ELF-1 (cell line): ENCODE data around the gene THRA.

ENCODE experiments used
- DNase-seq: peaks from one replicate; pipeline ENCODE4 v3.0.0-alpha.2; 2016; ENCODE audit warnings: low read depth, low spot score

Gene THRA

GRCh38 chr17:40064971-40065768 is 2.4 kb downstream of the THRA start:
- no peak for DNase-seq

GRCh38 chr17:40065769-40066510 is 3.2 kb downstream of the THRA start:
- DNase-seq = no peak

GRCh38 chr17:40067710-40068109 is 4.9 kb downstream of the THRA start:
- DNase-seq = no peak

GRCh38 chr17:40068129-40068581 is 5.4 kb downstream of the THRA start:
- DNase-seq = no peak

GRCh38 chr17:40068584-40068916 is 5.8 kb downstream of the THRA start:
- no peak for DNase-seq

- peak; percentile 42 for DNase-seq
Measured at GRCh38 chr17:40068917-40069750, 6.4 kb downstream of the THRA start.

- no peak for DNase-seq
Measured at GRCh38 chr17:40069751-40070708, 7.3 kb downstream of the THRA start.

GRCh38 chr17:40070709-40071312 is 8.0 kb downstream of the THRA start:
- DNase-seq = no peak

GRCh38 chr17:40071313-40072039 is 8.7 kb downstream of the THRA start:
- no peak for DNase-seq

GRCh38 chr17:40072040-40072734 is 9.4 kb downstream of the THRA start:
- no peak for DNase-seq

- no peak for DNase-seq
Measured at GRCh38 chr17:40072735-40073346, 10.1 kb downstream of the THRA start.

GRCh38 chr17:40073454-40074174 is 10.8 kb downstream of the THRA start:
- DNase-seq = no peak

- DNase-seq = no peak
Measured at GRCh38 chr17:40074175-40074512, 11.4 kb downstream of the THRA start.

- DNase-seq = no peak
Measured at GRCh38 chr17:40074871-40075200, 12.1 kb downstream of the THRA start.

- peak; percentile 83 for DNase-seq
Measured at GRCh38 chr17:40075201-40075941, 12.6 kb downstream of the THRA start.

- no peak for DNase-seq
Measured at GRCh38 chr17:40075942-40076498, 13.3 kb downstream of the THRA start.

GRCh38 chr17:40076591-40076990 is 13.8 kb downstream of the THRA start:
- DNase-seq = no peak
